Measurements from ENCODE around the gene OSBPL3. TPM values are rescaled to one million over a fixed set of nuclear protein-coding genes. Genes with fewer than 3 reads are reported as not detected.

The OSBPL3 gene
- total RNA-seq, 4 donors from 2014 or later: 3.1 to 7.0 (median 5.3) TPM

- Histone ChIP-seq H3K27me3 (no peaks in the 10 kb centered on the region), H3K4me3 (no peak overlapping the region), H3K36me3 (no peaks in the 10 kb centered on the region), H3K27ac (no peak overlapping the region), H3K4me1 (no peaks in the 10 kb centered on the region), H3K9me3 (no peaks in the 10 kb centered on the region)
- intact Hi-C loops (cut with DNase I; ENCODE audit: low total_unique reads): no loop called here
- ATAC-seq (no peak), DNase-seq (no peak)
- in situ Hi-C loops (cut with MboI; ENCODE audit: low sequenced_read_pairs in 4 of 4): no loop called here
- TF ChIP-seq CTCF (IDR thresholded peaks at IDR 0.05 in 4 of 5, conservative IDR thresholded peaks at IDR 0.05 in 1 of 5) (no peak), POLR2A (IDR thresholded peaks at IDR 0.05) (no peak)
These were observed 178.1 kb downstream of the OSBPL3 start for GRCh38 chr7:24801883-24802282.

GRCh38 chr7:24800667-24801066, 179.3 kb downstream of the OSBPL3 start:
- no peak overlapping the region for H3K4me3 ChIP-seq
- H3K9me3 ChIP-seq: no peaks in the 10 kb centered on the region

GRCh38 chr7:24800073-24800472, 179.9 kb downstream of the OSBPL3 start:
- TF ChIP-seq POLR2A (IDR thresholded peaks at IDR 0.05) (no peak), CTCF (IDR thresholded peaks at IDR 0.05 in 4 of 5, conservative IDR thresholded peaks at IDR 0.05 in 1 of 5) (no peak)
- no peak for DNase-seq
- ATAC-seq: no peak
- H3K4me1 ChIP-seq: no peaks in the 10 kb centered on the region
- no peak overlapping the region for H3K4me3 ChIP-seq
- H3K36me3 ChIP-seq: no peaks in the 10 kb centered on the region
- in situ Hi-C loops (cut with MboI; ENCODE audit: low sequenced_read_pairs in 4 of 4) (no loop called here), intact Hi-C loops (cut with DNase I; ENCODE audit: low total_unique reads) (no loop called here)
- no peaks in the 10 kb centered on the region for H3K9me3 ChIP-seq
- H3K27ac ChIP-seq: no peak overlapping the region
- H3K27me3 ChIP-seq: no peaks in the 10 kb centered on the region

More at GRCh38 chr7:24800667-24801066, 179.3 kb downstream of the OSBPL3 start:
- no peak for DNase-seq
- no peak overlapping the region for H3K27ac ChIP-seq
- TF ChIP-seq CTCF (IDR thresholded peaks at IDR 0.05 in 4 of 5, conservative IDR thresholded peaks at IDR 0.05 in 1 of 5) (no peak), POLR2A (IDR thresholded peaks at IDR 0.05) (no peak)
- in situ Hi-C loops (cut with MboI; ENCODE audit: low sequenced_read_pairs in 4 of 4): no loop called here
- intact Hi-C loops (cut with DNase I; ENCODE audit: low total_unique reads): no loop called here
- H3K36me3 ChIP-seq: no peaks in the 10 kb centered on the region
- H3K4me1 ChIP-seq: no peaks in the 10 kb centered on the region
- H3K27me3 ChIP-seq: no peaks in the 10 kb centered on the region
- ATAC-seq: no peak

GRCh38 chr7:24799506-24799905, 180.5 kb downstream of the OSBPL3 start:
- no peak overlapping the region for H3K4me3 ChIP-seq
- in situ Hi-C loops (cut with MboI; ENCODE audit: low sequenced_read_pairs in 4 of 4): no loop called here
- ATAC-seq: no peak

More at GRCh38 chr7:24799506-24799905, 180.5 kb downstream of the OSBPL3 start:
- Histone ChIP-seq H3K36me3 (no peaks in the 10 kb centered on the region), H3K27ac (no peak overlapping the region), H3K4me1 (no peaks in the 10 kb centered on the region), H3K27me3 (no peaks in the 10 kb centered on the region), H3K9me3 (no peaks in the 10 kb centered on the region)
- no peak for TF ChIP-seq CTCF (IDR thresholded peaks at IDR 0.05 in 4 of 5, conservative IDR thresholded peaks at IDR 0.05 in 1 of 5)
- TF ChIP-seq POLR2A (IDR thresholded peaks at IDR 0.05): no peak
- DNase-seq: no peak
- intact Hi-C loops (cut with DNase I; ENCODE audit: low total_unique reads): no loop called here

All from gastrocnemius medialis (tissue), 4 donors.